Activated CD4-positive, alpha-beta T cell treated with anti-CD3 and anti-CD28 coated beads, Interleukin-2, amount 50 U/mL, for 16 hours (primary cell): ENCODE data around the gene CD300LD.
"Not testable (repeated sequence)": the region's sequence is repeated elsewhere in the genome, so short reads cannot be mapped to it uniquely, and the experiment has no call there.

Experiments
- DNase-seq: peaks from one replicate; pipeline ENCODE4 v3.0.0-alpha.2; 2020

CD300LD gene

GRCh38 chr17:74605361-74605760 is 13.3 kb upstream of the CD300LD start:
- DNase-seq: no peak

GRCh38 chr17:74604761-74605160 is 12.7 kb upstream of the CD300LD start:
- no peak for DNase-seq

DNA sequence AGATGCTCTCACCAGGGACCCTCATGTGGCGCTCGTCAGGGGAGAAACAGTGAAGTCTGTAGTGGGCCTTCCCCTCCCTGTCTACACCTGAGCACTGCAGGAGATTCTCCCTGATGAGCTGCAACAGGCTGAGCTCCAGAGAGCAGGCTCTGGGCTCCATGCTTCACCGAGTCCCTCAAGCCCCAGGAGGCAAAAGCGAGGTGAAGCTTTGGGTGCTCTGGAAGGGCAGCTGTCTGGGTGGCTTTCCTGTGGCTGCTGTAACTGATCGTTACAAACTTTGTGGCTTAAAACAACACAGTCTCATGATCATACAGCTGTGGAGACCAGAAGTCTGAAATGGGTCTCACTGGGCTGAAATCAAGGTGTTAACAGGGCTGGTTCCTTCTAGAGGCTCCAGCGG is 12.1 kb upstream of the CD300LD start:
- no peak for DNase-seq

DNA sequence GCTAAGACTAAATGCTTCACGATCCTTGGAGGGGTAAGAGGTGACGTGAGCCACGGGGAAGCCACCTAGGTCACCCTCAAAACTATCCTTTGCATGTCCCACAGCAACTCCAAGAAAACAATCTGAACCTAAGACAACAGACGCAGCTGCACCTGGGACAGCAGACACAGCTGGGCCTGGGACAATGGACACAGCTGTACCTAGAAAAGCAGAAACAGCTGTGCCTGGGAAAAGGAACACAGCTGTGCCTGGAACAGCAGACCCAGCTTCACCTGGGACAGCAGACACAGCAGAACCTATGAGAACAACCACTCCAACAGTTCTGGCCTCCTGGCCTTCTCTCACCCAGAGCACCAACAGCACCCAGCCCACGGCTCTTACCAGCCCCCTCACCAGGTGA is 11.7 kb upstream of the CD300LD start:
- DNase-seq: no peak

GRCh38 chr17:74603037-74603635 is 11.1 kb upstream of the CD300LD start:
- DNase-seq: no peak

DNA sequence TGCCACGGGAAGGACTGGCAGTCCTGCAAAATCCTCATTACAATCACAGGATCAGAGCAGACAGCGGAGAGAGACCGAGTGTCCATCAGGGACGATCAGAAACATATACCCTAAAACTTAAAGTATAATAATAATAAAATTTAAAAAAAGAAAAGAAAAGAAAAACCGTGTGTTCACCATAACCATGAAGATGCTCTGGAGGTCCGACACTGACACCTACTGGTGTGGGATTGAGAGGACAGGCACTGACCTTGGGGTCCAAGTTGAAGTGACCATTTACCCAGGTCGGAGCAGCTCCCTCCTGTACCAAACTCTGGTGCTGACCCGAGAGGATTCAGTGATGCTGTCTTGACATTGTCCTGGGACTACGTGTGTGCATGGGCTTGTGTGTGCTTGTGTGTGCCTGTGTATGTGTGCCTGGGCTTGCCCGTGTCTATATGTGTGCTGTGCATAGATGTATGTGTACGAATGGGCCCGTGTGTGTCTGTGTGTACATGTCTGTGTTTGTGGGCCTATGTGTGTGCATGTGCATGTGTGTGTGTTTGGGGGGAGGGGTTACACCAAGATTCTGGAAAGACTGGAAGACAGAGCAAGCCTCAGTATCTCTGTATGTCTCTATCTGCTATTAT is 10.0 kb upstream of the CD300LD start:
- DNase-seq: peak; percentile 31

DNA sequence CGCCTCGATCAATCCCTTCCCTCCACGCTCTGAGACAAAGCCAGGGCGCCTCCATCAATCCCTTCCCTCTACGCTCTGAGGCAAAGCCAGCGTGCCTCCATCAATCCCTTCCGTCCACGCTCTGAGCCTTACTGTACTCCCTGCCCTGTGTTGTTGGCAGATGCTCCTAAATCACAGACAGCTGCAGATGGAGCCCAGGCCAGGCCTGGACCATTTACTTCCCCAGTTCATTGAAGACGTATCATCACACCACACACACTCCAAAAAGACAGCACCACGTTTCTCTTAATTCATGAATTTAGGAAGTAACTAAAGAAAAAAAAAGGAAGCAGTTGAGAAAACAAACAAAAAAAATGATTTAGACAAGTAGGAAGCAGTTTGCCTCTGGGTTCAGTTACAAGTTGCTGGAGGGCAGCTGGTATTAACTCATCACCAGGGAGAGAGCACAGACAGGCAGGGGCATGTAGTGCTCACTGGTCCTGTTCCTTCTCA is 7.4 kb upstream of the CD300LD start:
- DNase-seq: no peak

- DNase-seq: no peak
Measured at GRCh38 chr17:74599023-74599399, 6.9 kb upstream of the CD300LD start.

DNA sequence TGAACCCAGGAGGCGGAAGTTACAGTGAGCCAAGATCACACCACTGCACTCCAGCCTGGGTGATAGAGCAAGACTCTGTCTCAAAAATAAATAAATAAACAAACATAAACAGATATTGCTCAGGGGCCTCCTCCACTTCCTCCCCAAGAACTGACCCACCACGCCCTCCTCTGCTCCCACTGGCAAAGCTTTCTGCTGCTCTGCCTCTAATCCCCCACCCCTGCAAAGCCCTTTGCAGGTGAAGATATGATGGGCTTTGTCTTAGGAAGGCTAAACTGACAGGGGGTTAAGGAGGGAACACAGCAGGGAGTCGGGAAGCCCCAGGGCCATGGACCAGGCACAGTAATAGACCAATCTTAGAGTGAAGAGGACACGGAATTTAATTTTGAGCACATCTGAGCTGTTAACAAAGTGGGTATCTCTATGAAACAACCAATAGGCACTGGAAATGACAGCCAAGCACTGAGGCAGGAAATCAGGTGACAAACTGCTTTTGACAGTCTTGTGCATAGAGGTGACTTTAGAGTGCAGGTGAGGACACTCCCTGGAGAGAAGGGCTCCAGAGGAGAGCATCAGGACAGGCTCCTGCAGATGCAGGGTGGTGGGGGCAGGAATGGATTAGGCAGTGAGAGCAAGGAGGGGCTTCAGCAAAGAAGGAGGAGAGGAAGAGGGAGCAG is 6.4 kb upstream of the CD300LD start:
- no peak for DNase-seq

DNA sequence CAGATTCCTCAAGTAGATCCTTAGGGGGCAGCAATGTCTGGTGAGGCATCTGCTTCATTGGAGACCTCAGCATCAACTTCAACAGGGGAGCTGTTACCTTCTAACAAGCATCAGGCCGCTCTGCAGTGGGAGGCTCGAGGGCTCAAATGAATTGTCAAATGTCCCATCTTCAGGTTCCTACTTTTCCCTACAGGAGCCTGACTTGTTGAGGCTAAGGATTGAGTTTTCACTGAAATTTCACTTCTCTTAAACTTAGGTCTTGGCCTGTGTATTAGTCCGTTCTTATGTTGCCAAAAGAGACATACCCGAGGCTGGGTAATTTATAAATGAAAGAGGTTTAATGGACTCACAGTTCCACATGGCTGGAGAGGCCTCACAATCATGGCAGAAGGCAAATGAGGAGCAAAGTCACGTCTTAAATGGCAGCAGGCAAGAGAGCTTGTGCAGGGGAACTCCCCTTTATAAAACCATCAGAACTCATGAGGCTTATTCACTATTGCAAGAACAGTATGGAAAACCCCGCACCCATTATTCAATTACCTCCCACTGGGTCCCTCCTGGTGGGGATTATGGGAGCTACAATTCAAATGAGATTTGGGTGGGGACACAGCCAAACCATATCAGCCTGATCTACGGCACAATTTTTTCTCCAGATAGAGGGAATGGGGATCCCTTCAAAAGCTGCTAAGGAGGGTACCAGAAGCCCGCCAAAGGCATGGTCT is 5.1 kb upstream of the CD300LD start:
- no peak for DNase-seq

GRCh38 chr17:74595037-74595750 is 3.1 kb upstream of the CD300LD start:
- DNase-seq: no peak

- no peak for DNase-seq
Measured at GRCh38 chr17:74591503-74591902, 580 bp downstream of the CD300LD start.

DNA sequence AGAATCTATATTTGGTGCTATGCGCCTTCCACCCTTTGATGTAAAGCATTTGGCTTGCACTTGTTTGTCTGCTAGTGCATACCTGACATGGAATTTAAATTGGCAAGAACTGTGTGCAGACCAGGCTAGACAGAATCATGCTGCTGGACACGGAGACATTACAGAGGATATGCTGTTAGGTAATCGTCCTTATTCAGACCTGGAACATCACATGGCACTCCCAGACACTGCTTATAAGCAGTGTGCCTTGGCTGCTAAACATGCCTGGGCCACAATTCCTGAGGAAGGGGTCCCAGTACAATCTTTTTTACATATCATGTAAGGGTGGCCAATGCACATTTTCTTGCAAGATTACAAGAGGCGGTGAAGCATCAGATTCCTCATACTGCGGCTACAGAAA is 6.4 kb downstream of the CD300LD start:
- no peak for DNase-seq

GRCh38 chr17:74584292-74585060 is 7.6 kb downstream of the CD300LD start:
- DNase-seq: no peak

DNA sequence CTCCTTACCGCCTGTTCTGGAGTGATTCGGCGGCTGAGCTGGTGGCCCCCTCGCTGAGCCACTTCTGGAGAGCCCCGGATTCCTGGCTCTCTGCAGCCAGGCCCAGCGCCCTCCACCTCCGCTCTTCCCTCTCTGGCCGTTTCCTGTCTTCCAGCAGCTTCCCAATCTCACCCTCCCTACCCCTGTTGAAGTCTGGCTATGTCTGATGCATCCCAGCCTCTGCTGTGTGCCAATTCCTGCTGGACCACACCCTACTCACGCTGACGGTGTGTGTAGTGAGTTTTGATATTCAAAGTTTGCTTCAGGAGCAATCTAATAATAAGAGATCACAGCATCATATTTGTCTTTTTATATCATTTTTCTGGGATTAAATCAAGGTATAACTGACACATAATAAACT is 9.4 kb downstream of the CD300LD start:
- DNase-seq: no peak

DNA sequence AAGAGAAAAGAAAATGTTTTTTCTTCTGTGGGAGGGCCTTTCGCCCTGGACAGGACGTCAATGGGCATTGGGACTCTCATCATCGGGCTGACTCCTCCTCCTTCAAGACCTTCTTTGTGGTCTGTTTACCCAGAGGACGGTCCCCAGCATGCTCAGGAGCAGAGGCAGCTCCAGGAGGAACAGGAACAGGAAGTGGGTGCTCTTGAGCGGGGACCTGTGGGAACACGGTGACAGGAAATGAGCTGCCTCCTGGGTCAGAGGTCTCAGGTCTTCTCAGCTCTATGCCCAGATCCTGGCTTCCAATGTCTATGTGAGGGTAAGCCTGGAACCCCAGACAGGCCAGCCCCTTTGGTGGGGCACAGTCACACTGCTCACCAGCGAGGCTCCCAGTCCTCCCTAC is 12.2 kb downstream of the CD300LD start:
- no peak for DNase-seq

- no peak for DNase-seq
Measured at GRCh38 chr17:74578979-74579378, 13.1 kb downstream of the CD300LD start.

- no peak for DNase-seq
Measured at GRCh38 chr17:74574489-74575142, 17.5 kb downstream of the CD300LD start.

DNA sequence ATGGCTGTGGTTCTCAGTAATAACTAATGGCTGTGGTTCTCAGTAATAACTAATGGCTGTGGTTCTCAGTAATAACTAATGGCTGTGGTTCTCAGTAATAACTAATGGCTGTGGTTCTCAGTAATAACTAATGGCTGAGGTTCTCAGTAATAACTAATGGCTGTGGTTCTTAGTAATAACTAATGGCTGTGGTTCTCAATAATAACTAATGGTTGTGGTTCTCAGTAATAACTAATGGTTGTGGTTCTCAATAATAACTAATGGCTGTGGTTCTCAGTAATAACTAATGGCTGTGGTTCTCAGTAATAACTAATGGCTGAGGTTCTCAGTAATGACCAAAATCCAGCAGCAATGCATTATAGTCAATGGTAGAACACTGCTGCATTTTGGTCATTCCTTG is 18.4 kb downstream of the CD300LD start:
- DNase-seq: not testable (repeated sequence)

- no peak for DNase-seq
Measured at GRCh38 chr17:74573169-74573568, 18.9 kb downstream of the CD300LD start.

DNA sequence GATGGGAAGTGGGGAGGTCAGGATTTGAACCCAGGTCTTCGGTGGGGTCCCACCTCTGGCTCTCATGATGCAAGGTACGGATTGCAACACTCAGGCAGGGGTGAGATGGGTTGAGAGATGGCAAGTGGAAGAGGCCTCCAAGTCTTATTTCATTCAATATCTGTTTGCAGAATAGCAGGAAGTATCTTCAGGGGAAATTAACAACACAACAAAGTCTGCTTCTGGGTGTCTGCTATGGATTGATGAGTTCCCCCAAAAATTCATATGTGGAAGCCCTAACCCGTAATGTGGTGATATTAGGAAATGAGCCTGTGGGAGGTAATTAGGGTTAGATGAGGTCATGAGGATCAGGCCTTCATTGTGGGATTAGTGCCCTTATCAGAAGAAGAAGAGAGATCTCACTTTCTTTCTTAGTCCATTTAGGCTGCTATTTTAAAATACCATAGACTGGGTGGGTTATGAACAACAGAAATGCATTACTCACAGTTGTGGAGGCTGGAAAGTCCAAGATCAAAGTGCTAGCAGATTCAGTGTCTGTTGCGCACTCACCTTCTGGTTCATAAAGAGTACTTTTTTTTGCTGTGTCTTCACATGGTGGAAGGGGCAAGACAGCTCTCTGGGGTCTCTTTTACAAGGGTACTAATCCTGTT is 20.3 kb downstream of the CD300LD start:
- no peak for DNase-seq
